GM10266 (cell line): ENCODE measurements around the gene FAM13A.

Experiments
- DNase-seq: peaks from one replicate; pipeline ENCODE4 v3.0.0; 2012; ENCODE audit errors: extremely low spot score
- TF ChIP-seq, protein P1 (sequence below): IDR thresholded peaks from 2 replicates; pipeline ENCODE4 v1.5.1; 2012; ENCODE audit warnings: mild to moderate bottlenecking, low read depth; ENCODE audit not compliant: control insufficient read depth, insufficient read depth; ENCODE audit errors: missing control alignments

Gene FAM13A

GRCh38 chr4:88825931-88826330 lies 231.1 kb downstream of the FAM13A start:
- DNase-seq = no peak
- TF ChIP-seq, protein P1, sequence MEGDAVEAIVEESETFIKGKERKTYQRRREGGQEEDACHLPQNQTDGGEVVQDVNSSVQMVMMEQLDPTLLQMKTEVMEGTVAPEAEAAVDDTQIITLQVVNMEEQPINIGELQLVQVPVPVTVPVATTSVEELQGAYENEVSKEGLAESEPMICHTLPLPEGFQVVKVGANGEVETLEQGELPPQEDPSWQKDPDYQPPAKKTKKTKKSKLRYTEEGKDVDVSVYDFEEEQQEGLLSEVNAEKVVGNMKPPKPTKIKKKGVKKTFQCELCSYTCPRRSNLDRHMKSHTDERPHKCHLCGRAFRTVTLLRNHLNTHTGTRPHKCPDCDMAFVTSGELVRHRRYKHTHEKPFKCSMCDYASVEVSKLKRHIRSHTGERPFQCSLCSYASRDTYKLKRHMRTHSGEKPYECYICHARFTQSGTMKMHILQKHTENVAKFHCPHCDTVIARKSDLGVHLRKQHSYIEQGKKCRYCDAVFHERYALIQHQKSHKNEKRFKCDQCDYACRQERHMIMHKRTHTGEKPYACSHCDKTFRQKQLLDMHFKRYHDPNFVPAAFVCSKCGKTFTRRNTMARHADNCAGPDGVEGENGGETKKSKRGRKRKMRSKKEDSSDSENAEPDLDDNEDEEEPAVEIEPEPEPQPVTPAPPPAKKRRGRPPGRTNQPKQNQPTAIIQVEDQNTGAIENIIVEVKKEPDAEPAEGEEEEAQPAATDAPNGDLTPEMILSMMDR = no peak

GRCh38 chr4:88823058-88823919 lies 233.7 kb downstream of the FAM13A start:
- TF ChIP-seq, protein P1 = no peak
- DNase-seq = peak; percentile 44

DNA sequence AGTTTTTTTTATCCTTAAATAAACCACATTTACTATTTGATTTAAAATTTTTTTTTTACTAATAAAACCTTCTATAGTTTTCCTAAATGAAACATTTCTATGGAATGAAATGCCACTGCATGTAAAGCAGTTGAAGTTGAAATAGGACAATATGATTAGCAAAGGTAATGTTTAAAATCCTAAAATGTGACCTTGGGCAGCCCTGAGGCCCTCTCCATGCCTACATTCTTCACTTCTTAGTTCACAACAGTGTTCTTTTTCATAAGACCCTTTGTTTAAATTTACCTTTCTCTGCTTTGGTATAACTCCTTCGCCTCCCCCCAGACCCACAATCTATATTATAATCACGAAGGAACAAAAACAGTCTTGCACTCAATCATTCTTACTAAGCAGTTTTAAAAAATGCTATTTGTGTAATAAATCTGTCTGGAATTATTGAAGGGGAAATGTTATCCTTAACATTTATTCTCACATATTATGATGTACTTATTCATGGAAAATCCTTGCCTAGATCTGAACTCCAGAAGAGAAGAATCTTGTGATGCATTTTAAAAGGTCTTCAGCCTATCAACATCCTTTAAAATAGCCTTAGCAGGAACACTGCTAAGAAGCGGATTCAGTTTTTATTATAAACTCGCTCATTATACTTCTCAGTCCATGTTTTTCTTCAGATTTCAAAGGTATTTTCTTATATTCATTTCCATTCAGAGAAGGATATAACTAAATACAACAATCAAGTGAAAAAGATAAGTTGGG lies 234.8 kb downstream of the FAM13A start:
- TF ChIP-seq, protein P1 = no peak
- no peak for DNase-seq

- TF ChIP-seq, protein P1 = no peak
- DNase-seq = no peak
Measured at GRCh38 chr4:88821522-88821921, 235.5 kb downstream of the FAM13A start.

DNA sequence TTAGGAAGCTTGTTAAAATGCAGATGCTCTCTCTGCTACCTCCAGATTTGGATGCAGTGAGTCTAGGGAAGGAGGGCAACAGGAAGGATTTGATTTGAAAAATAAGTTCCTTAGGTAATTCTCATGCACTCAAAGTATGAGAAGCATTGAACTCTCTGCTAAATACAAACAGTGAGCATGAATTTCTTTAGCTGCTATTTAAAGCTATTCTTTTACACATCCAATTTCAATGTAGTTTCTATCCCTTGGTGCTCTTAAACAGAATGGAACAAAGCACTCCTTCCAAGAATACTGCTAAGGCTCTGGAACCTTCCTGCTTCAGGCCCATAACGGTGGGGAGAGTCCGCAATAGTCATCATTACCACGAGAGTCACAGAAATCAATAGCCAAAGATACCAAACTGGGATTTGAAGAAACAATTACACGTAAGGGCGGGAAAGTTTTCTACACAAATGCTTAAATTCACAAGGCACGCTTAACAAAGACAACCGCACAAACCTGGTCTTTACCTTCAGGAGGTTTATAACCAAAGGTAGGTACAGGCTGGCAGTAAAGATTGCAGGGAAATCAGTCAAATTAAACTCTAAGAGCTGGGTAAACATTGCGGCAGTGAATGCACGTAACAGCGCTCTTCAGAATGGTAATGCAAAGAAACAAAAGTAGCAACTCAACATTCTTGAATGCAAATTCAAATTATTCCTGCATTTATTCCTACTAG lies 236.1 kb downstream of the FAM13A start:
- TF ChIP-seq, protein P1 = no peak

DNA sequence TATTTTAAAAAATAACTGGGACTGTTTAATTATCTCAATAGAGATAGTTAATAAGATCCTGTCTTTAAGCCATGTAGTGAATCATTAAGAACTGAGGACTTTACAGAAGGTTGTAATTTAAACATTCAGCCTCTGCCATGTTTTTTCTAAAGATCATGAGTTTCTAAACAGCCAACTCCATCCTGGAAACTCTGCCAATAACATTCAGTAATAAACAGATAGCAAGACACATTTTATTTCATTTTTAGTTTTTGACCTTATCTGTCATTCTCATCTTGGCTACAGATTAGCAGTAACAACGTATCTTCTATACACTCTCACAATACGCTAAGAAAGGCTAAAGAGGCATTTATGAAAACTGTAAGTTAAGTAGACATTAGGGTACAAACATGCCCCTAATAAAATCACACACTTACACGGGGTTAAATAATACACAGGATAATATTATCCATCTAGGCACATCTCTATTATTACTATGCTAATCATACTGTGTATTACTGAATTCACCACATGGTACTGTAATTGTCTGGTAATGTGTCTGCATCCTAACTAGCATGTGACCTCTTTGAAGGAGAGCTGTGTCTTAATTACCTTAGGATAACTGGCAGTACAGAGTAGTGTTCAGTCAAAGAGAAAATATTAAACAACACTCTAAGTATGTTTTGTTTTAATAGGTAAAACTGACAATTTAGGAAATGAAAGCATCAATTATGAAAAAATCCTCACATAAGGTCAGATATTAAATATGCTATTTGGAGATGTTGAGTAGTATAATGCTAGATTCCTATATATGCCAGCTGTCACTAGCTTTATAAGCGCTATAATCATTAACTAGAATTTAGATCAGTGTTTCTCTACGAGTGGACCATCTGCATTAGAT lies 236.9 kb downstream of the FAM13A start:
- TF ChIP-seq, protein P1 = no peak
- no peak for DNase-seq

More for the DNA sequence above, 236.1 kb downstream of the FAM13A start:
- DNase-seq = no peak
